Posterior vena cava (tissue), 2 donors: Measurements from ENCODE around the gene PCDHB4. TPM values are rescaled to one million over a fixed set of nuclear protein-coding genes. Genes with fewer than 3 reads are reported as not detected.
"Not testable (repeated sequence)": the region's sequence is repeated elsewhere in the genome, so short reads cannot be mapped to it uniquely, and the experiment has no call there.

Experiments
- DNase-seq: peaks from one replicate; pipeline ENCODE4 v3.0.0-alpha.2; 2020; ENCODE audit warnings: low spot score
- intact Hi-C, 2 donors: fragments of 100-400 bp; cut with DNase I; formaldehyde crosslinking; loops; one replicate each; pipeline versions ENCODE4 v1.14.1 to v1.14.2; 2022 to 2023
- total RNA-seq, 2 donors: library from RNA; stranded (reverse); fragmentation: NEBNext Ultra II Directional; extraction: Animal tissue kit (Norgen Biotek cat#: 25700); gene quantifications; one replicate each; pipeline ENCODE4 v1.2.1, GENCODE V29; 2021
- donor health status: DM: yes; HTN: yes; CAD: no.
- donor health status: DM: yes; HTN: yes; CAD: no.

PCDHB4 gene
- total RNA-seq, 2 donors from 2014 or later, result 4.1 to 5.2 TPM

DNA sequence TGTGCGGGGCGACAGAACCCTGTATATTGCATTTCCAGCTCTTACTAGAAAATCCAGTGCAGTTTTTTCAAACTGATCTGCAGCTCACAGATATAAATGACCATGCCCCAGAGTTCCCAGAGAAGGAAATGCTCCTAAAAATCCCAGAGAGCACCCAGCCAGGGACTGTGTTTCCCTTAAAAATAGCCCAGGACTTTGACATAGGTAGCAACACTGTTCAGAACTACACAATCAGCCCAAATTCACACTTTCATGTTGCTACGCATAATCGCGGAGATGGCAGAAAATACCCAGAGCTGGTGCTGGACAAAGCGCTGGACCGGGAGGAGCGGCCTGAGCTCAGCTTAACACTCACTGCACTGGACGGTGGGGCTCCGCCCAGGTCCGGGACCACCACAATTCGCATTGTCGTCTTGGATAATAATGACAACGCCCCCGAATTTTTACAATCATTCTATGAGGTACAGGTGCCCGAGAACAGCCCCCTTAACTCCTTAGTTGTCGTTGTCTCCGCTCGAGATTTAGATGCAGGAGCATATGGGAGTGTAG lies 14.2 kb downstream of the PCDHB4 start:
- intact Hi-C loops, result no loop called here
- DNase-seq, result no peak

DNA sequence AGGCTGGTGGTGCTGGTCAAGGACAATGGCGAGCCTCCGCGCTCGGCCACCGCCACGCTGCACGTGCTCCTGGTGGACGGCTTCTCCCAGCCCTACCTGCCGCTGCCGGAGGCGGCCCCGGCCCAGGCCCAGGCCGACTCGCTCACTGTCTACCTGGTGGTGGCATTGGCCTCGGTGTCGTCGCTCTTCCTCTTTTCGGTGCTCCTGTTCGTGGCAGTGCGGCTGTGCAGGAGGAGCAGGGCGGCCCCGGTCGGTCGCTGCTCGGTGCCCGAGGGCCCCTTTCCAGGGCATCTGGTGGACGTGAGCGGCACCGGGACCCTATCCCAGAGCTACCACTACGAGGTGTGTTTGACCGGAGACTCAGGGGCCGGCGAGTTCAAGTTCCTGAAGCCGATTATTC lies 15.7 kb downstream of the PCDHB4 start:
- intact Hi-C loops, DNase-seq: not testable (repeated sequence)

DNA sequence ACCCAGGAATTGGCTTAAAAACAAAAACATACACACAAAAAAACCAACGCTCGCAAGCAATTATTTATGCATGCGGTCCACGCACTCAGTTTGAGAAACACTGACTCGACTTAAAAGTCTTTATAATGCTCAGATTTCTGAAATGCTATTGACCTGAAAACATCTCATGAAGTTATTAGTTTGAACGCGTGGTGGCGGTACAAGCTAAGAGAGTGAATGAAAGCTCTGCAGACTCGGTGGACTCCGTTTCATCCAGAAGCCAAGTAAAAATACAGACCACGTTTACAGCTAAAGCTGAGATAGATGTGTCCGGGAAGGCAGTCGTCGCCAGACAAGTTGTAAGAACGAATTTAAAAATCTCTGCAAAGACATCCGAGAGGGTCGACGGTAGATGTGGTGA lies 28.2 kb downstream of the PCDHB4 start, which contains the start of gene PCDHB6:
Gene PCDHB6 (plus strand): TSS at position 246 of the 400 bp plus-strand sequence. CDS start 201 bp downstream, outside the sequence.
- no peak for DNase-seq
- intact Hi-C loops, result no loop called here

DNA sequence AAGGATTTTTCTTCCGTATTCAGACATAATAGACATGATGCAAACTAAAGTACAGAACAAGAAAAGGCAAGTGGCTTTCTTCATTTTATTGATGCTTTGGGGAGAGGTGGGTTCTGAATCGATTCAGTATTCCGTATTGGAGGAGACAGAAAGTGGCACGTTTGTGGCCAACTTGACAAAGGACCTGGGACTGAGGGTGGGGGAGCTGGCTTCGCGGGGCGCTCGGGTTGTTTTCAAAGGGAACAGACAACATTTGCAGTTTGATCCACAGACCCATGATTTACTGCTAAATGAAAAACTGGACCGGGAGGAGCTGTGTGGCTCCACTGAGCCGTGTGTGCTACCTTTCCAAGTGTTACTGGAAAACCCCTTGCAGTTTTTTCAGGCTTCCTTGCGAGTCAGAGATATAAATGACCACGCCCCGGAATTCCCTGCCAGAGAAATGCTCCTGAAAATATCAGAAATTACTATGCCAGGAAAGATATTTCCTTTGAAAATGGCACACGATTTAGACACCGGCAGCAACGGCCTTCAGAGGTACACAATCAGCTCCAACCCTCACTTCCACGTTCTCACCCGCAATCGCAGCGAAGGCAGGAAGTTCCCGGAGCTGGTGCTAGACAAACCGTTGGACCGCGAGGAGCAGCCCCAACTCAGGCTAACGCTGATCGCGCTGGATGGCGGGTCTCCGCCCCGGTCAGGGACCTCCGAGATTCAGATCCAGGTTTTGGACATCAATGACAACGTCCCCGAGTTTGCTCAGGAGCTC lies 28.8 kb downstream of the PCDHB4 start:
- intact Hi-C loops, result no loop called here
- DNase-seq, result no peak

DNA sequence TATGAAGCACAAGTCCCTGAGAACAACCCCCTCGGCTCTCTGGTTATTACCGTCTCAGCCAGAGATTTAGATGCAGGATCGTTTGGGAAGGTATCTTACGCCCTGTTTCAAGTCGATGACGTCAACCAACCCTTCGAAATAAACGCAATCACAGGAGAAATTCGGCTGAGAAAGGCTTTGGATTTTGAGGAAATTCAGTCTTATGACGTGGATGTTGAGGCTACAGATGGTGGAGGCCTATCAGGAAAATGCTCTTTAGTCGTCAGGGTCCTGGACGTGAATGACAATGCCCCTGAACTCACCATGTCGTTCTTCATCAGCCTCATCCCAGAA lies 29.3 kb downstream of the PCDHB4 start:
- intact Hi-C loops, result no loop called here
- no peak for DNase-seq

DNA sequence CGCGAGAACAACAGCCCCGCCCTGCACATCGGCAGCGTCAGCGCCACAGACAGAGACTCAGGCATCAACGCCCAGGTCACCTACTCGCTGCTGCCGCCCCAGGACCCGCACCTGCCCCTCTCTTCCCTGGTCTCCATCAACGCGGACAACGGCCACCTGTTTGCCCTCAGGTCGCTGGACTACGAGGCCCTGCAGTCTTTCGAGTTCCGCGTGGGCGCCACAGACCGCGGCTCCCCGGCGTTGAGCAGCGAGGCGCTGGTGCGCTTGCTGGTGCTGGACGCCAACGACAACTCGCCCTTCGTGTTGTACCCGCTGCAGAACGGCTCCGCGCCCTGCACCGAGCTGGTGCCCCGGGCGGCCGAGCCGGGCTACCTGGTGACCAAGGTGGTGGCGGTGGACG lies 30.0 kb downstream of the PCDHB4 start:
- intact Hi-C loops, DNase-seq: not testable (repeated sequence)

DNA sequence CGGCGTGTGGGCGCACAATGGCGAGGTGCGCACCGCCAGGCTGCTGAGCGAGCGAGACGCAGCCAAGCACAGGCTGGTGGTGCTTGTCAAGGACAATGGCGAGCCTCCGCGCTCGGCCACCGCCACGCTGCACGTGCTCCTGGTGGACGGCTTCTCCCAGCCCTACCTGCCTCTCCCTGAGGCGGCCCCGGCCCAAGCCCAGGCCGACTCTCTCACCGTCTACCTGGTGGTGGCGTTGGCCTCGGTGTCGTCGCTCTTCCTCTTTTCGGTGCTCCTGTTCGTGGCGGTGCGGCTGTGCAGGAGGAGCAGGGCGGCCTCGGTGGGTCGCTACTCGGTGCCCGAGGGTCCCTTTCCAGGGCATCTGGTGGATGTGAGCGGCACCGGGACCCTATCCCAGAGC lies 30.5 kb downstream of the PCDHB4 start:
- intact Hi-C loops, result not testable (repeated sequence)

DNA sequence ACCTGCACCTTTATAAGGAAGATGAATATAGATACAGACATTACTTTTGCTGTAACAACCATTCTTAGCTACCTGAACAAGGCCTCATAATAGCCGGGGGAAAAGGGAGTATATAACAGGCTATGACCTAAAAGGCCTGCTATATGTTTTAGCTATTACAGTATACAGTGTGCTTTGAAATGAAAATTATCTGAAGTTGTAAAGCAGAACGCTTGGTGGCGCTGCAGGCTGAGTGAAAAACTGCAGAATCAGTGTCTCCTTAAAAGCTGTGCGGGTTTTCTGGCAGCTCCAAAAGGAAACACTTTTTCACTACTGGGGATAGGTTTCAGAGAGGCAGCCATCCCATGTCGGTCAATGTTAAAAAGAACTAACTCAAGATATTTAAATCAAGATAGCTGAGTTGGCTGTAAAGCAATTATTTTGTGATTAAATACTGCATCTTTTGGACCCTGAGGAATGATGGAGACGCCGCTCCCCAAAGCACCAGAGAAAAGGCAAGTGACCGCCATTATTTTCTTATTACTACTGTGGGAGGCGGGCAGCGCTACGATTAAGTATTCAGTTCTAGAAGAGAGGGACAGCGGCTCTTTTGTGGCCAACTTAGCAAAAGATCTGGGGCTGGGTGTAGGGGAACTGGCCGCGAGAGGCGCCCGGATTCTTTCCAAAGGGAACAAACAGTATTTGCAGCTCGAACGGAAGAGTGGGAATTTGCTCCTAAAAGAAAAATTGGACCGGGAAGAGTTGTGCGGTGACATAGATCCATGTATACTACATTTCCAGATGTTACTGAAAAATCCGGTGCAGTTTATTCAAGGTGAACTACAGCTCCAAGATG lies 34.1 kb downstream of the PCDHB4 start:
- no peak for DNase-seq
- intact Hi-C loops, result no loop called here

More for the DNA sequence above, 30.5 kb downstream of the PCDHB4 start:
- not testable (repeated sequence) for DNase-seq

DNA sequence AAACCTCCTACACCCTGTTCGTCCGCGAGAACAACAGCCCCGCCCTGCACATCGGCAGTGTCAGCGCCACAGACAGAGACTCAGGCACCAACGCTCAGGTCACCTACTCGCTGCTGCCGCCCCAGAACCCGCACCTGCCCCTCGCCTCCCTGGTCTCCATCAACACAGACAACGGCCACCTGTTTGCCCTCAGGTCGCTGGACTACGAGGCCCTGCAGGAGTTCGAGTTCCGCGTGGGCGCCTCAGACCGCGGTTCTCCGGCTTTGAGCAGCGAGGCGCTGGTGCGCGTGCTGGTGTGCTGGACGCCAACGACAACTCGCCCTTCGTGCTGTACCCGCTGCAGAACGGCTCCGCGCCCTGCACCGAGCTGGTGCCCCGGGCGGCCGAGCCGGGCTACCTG lies 35.7 kb downstream of the PCDHB4 start:
- DNase-seq, intact Hi-C loops: not testable (repeated sequence)

DNA sequence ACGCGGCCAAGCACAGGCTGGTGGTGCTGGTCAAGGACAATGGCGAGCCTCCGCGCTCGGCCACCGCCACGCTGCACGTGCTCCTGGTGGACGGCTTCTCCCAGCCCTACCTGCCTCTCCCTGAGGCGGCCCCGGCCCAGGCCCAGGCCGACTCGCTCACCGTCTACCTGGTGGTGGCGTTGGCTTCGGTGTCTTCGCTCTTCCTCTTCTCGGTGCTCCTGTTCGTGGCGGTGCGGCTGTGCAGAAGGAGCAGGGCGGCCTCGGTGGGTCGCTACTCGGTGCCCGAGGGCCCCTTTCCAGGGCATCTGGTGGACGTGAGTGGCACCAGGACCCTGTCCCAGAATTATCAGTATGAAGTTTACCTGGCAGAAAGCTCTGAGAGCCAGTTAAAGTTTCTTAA lies 36.3 kb downstream of the PCDHB4 start:
- DNase-seq, intact Hi-C loops: not testable (repeated sequence)

DNA sequence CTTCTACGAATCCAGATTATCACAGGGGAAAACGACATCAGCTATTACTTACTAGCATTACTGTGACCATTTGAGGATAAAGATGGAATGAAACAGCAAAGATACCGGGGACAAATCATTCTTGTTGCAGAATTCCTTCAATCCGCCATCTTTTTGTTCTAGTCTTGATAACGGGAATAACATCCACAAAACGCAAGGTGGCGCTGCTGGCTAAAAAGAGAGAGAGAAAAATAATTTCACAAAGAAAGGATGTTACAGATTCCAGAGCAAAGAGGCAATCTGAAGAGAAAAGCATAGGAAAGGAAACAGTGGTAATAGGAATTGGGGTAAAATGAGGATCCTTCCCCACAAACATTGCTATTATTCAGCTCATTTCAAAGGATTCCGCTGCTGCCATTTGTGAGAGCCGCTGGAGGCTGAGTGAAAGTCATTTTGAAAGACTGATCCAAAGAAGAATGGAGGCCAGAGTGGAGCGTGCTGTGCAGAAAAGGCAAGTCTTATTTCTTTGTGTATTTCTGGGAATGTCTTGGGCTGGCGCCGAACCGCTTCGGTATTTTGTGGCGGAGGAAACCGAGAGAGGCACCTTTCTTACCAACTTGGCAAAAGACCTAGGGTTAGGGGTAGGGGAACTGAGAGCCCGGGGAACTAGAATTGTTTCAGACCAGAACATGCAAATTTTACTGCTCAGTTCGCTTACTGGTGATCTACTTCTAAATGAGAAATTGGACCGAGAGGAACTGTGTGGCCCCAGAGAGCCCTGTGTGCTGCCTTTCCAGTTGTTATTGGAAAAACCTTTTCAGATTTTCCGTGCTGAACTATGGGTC lies 51.0 kb downstream of the PCDHB4 start, which contains the start of gene PCDHB7:
Gene PCDHB7 (plus strand): TSS at position 264 of the 824 bp plus-strand sequence. CDS start 192 bp downstream, at position 456.
- intact Hi-C loops, result no loop called here
- DNase-seq, result no peak

DNA sequence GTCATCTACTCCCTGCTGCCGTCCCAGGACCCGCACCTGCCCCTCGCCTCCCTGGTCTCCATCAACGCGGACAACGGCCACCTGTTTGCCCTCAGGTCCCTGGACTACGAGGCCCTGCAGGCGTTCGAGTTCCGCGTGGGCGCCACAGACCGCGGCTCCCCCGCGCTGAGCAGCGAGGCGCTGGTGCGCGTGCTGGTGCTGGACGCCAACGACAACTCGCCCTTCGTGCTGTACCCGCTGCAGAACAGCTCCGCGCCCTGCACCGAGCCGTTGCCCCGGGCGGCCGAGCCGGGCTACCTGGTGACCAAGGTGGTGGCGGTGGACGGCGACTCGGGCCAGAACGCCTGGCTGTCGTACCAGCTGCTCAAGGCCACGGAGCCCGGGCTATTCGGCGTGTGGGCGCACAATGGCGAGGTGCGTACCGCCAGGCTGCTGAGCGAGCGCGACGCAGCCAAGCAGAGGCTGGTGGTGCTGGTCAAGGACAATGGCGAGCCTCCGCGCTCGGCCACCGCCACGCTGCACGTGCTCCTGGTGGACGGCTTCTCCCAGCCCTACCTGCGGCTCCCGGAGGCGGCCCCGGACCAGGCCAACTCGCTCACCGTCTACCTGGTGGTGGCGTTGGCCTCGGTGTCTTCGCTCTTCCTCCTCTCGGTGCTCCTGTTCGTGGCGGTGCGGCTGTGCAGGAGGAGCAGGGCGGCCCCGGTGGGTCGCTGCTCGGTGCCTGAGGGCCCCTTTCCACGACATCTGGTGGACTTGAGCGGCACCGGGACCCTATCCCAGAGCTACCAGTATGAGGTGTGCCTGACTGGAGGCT lies 52.9 kb downstream of the PCDHB4 start:
- DNase-seq, intact Hi-C loops: not testable (repeated sequence)

Other genes with a start within 250 kb of the PCDHB4 start
- gene PCDHA12, start 246.5 kb upstream of the PCDHB4 start, total RNA-seq, result under 1 TPM in 1 of 2 donors, not detected in 1; 0.24 TPM
- gene PCDHA13, start 239.7 kb upstream of the PCDHB4 start, total RNA-seq, result under 1 TPM in 1 of 2 donors, not detected in 1; 0.05 TPM
- under 1 TPM; 0.14 to 0.24 TPM for gene PCDHAC1, start 195.5 kb upstream of the PCDHB4 start, total RNA-seq
- under 1 TPM; 0.32 to 0.33 TPM for gene PCDHAC2, start 155.3 kb upstream of the PCDHB4 start, total RNA-seq
- not detected for gene PCDHB1, start 70.4 kb upstream of the PCDHB4 start, total RNA-seq
- gene PCDHB2, start 27.2 kb upstream of the PCDHB4 start, total RNA-seq, result 1 to 10 TPM; 2.3 to 3.2 TPM
- 1 to 10 TPM; 1.2 to 1.3 TPM for gene PCDHB3, start 21.3 kb upstream of the PCDHB4 start, total RNA-seq
- 1 to 10 TPM; 2.8 to 3.1 TPM for gene PCDHB5, start 13.4 kb downstream of the PCDHB4 start, total RNA-seq
- 1 to 10 TPM in 1 of 2 donors, under 1 TPM in 1; 0.95 to 1.6 TPM for gene PCDHB6, start 28.2 kb downstream of the PCDHB4 start, total RNA-seq
- gene PCDHB7, start 50.8 kb downstream of the PCDHB4 start, total RNA-seq, result 1 to 10 TPM; 2.6 to 5.5 TPM
- gene PCDHB8, start 56.0 kb downstream of the PCDHB4 start, total RNA-seq, result 1 to 10 TPM; 2.3 to 3.5 TPM
- 1 to 10 TPM; 3.0 to 5.0 TPM for gene PCDHB16, start 60.6 kb downstream of the PCDHB4 start, total RNA-seq
- gene PCDHB9, start 65.3 kb downstream of the PCDHB4 start, total RNA-seq, result 1 to 10 TPM; 1.1 to 5.3 TPM
- gene PCDHB10, start 70.5 kb downstream of the PCDHB4 start, total RNA-seq, result 1 to 10 TPM; 2.6 to 3.8 TPM
- gene PCDHB11, start 77.8 kb downstream of the PCDHB4 start, total RNA-seq, result 1 to 10 TPM; 3.6 to 4.0 TPM
- 1 to 10 TPM; 3.6 to 4.1 TPM for gene PCDHB12, start 86.9 kb downstream of the PCDHB4 start, total RNA-seq
- gene PCDHB13, start 92.1 kb downstream of the PCDHB4 start, total RNA-seq, result 1 to 10 TPM; 3.9 to 6.4 TPM
- gene PCDHB14, start 101.5 kb downstream of the PCDHB4 start, total RNA-seq, result 1 to 10 TPM; 5.0 to 8.7 TPM
- gene PCDHB15, start 123.6 kb downstream of the PCDHB4 start, total RNA-seq, result 1 to 10 TPM; 3.8 to 4.4 TPM
- gene SLC25A2, start 182.2 kb downstream of the PCDHB4 start, total RNA-seq, result under 1 TPM; 0.46 to 1.00 TPM
- 10 to 100 TPM; 57.9 to 63.1 TPM for gene TAF7, start 199.0 kb downstream of the PCDHB4 start, total RNA-seq
- gene PCDHGA1, start 208.7 kb downstream of the PCDHB4 start, total RNA-seq, result under 1 TPM; 0.81 to 0.93 TPM
- gene PCDHGA2, start 216.9 kb downstream of the PCDHB4 start, total RNA-seq, result 1 to 10 TPM; 3.7 to 7.4 TPM
- gene PCDHGA3, start 222.0 kb downstream of the PCDHB4 start, total RNA-seq, result 1 to 10 TPM; 2.0 to 3.0 TPM
- 1 to 10 TPM; 2.6 to 2.8 TPM for gene PCDHGB1, start 228.3 kb downstream of the PCDHB4 start, total RNA-seq
- gene PCDHGA4, start 233.2 kb downstream of the PCDHB4 start, total RNA-seq, result 1 to 10 TPM; 4.7 to 5.5 TPM
- 1 to 10 TPM; 4.7 to 5.2 TPM for gene PCDHGB2, start 238.2 kb downstream of the PCDHB4 start, total RNA-seq
- gene PCDHGA5, start 242.3 kb downstream of the PCDHB4 start, total RNA-seq, result 1 to 10 TPM; 3.9 to 5.2 TPM
- gene PCDHGB3, start 248.4 kb downstream of the PCDHB4 start, total RNA-seq, result 1 to 10 TPM; 4.9 to 5.0 TPM